Spleen (tissue), 7 donors: ENCODE measurements around the gene ZNF333.

Source experiments
- CTCF ChIP-seq, 11 experiments: fragments of 200-600 bp in 7 of 11; fragments of 450-650 bp in 4 of 11; sonication (generic) in 4 of 11; IDR thresholded peaks in 8 of 11; conservative IDR thresholded peaks in 3 of 11; 1 replicate in 7 of 11; 2 replicates in 4 of 11; pipeline versions ENCODE4 v1.4.0 to v1.8.0; 2016 to 2021; ENCODE audit warnings: antibody characterized with exemption in 11 of 11, inconsistent platforms in 4 of 11, mild to moderate bottlenecking in 1 of 11
- POLR2A ChIP-seq, 3 donors: fragments of 450-650 bp; IDR thresholded peaks; one replicate each; pipeline ENCODE4 v1.5.1; 2017; ENCODE audit warnings: antibody characterized with exemption in 3 of 3, mild to moderate bottlenecking in 1 of 3
- donor health status: DM: no; HTN: no; CAD: no; lungs with moderate emphysema.
- donor health status: DM: no; HTN: no; CAD: no.
- donor health status: DM: no; HTN: no; CAD: no.

- no peak for TF ChIP-seq POLR2A (IDR thresholded peaks at IDR 0.05)
- TF ChIP-seq CTCF (IDR thresholded peaks at IDR 0.05 in 8 of 11, conservative IDR thresholded peaks at IDR 0.05 in 3 of 11) = no peak
Measured at GRCh38 chr19:14779151-14779550, 89.3 kb downstream of the ZNF333 start.
